K562 (cell line): ENCODE data around the gene FLCN. TPM values are rescaled to one million over a fixed set of nuclear protein-coding genes. Genes with fewer than 3 reads are reported as not detected.

Experiments
- ATAC-seq: fragments of 200-7000 bp; cut with Tn5 transposase; 3 replicates; pipeline ENCODE4 v1.9.1; 2020; ENCODE audit warnings: moderate library complexity
- BruUV-seq: library from RNA; stranded (reverse); fragments of 400-500 nt; replicated peaks from 2 replicates; lab custom pipeline; 2021; lab: Mats Ljungman, UMichigan
- CTCF ChIA-PET: fragments of 300-600 bp; formaldehyde crosslinking; extraction: SDS; loops from one replicate; lab custom pipeline; 2021; ENCODE audit warnings: low intra/inter-chr PET ratio; lab: Yijun Ruan, JAX
- POLR2A ChIA-PET: fragments of 300-600, 350-650 bp; sonication (Branson Sonifier 250); formaldehyde crosslinking; extraction: SDS; loops from one replicate; lab custom pipeline; 2021; ENCODE audit warnings: antibody characterized with exemption, inconsistent platforms; lab: Yijun Ruan, JAX
- DNase-seq, 4 experiments: peaks; one replicate each; pipeline versions ENCODE4 v3.0.0 to v3.0.0-alpha.2; 2011 to 2018; ENCODE audit warnings: low spot score in 3 of 4, mixed read lengths in 3 of 4; ENCODE audit errors: extremely low read depth in 1 of 4
- FAIRE-seq: peaks from 2 replicates; lab custom pipeline; 2011; peaks lifted over from hg19 to GRCh38; lab: Jason Lieb, UNC
- H2AFZ ChIP-seq: 2 replicates; pipeline ENCODE4 v1.6.0; 2011; ENCODE audit warnings: low read depth, low read length, control low read depth, inconsistent platforms
- H3K27ac ChIP-seq: fragments of 200-600 bp; 3 replicates; pipeline ENCODE4 v1.8.0; 2011; ENCODE audit warnings: low read depth, mild to moderate bottlenecking, control low read depth, inconsistent platforms, low read length, moderate library complexity, mixed read lengths; ENCODE audit errors: extremely low read depth
- H3K27me3 ChIP-seq, 2 experiments: fragments of 300-600 bp in 1 of 2; 2 replicates in 1 of 2; 3 replicates in 1 of 2; pipeline versions ENCODE4 v1.6.0 to v1.8.0; 2011; ENCODE audit warnings: inconsistent platforms in 2 of 2, low read length in 2 of 2, mild to moderate bottlenecking in 1 of 2, mixed read lengths in 1 of 2, moderate library complexity in 1 of 2; ENCODE audit not compliant: control insufficient read depth in 2 of 2, insufficient read depth in 2 of 2
- H3K36me3 ChIP-seq: fragments of 300-600 bp; 3 replicates; pipeline ENCODE4 v1.8.0; 2011; ENCODE audit warnings: mild to moderate bottlenecking, low read length, inconsistent platforms; ENCODE audit not compliant: control insufficient read depth, insufficient read depth
- H3K4me1 ChIP-seq, 2 experiments: fragments of 200-600 bp in 1 of 2; replicated peaks in 1 of 2; 2 replicates in 1 of 2; 3 replicates in 1 of 2; pipeline versions ENCODE4 v1.5.1 to v1.8.0; 2011; ENCODE audit warnings: inconsistent platforms in 2 of 2, low read length in 2 of 2, mild to moderate bottlenecking in 1 of 2, mixed read lengths in 1 of 2, moderate library complexity in 1 of 2; ENCODE audit not compliant: control insufficient read depth in 2 of 2, insufficient read depth in 2 of 2
- H3K4me2 ChIP-seq: 2 replicates; pipeline ENCODE4 v1.6.1; 2011; ENCODE audit warnings: low read length, control low read depth, inconsistent platforms, mixed read lengths; ENCODE audit not compliant: insufficient read depth
- H3K4me3 ChIP-seq: fragments of 200-600 bp; sonication (generic), shearing (Covaris generic); 2 replicates; pipeline ENCODE4 v1.5.1; 2016; ENCODE audit warnings: control low read depth, inconsistent platforms
- H3K79me2 ChIP-seq: fragments of 200-600 bp; 3 replicates; pipeline ENCODE4 v1.8.0; 2011; ENCODE audit warnings: low read length, inconsistent platforms; ENCODE audit not compliant: control insufficient read depth, insufficient read depth
- H3K9ac ChIP-seq, 2 experiments: 2 replicates each; pipeline versions ENCODE4 v1.6.0 to v1.6.1; 2011; ENCODE audit warnings: low read depth in 2 of 2, low read length in 2 of 2, control low read depth in 1 of 2, inconsistent platforms in 1 of 2, mild to moderate bottlenecking in 1 of 2, mixed read lengths in 1 of 2; ENCODE audit not compliant: insufficient read depth in 1 of 2
- H3K9me1 ChIP-seq: one replicate; pipeline ENCODE4 v1.6.0; 2011; ENCODE audit warnings: inconsistent platforms, mild to moderate bottlenecking, low read length, moderate library complexity; ENCODE audit not compliant: control insufficient read depth, insufficient read depth
- H3K9me3 ChIP-seq: replicated peaks from 2 replicates; pipeline ENCODE4 v1.5.1; 2011; ENCODE audit warnings: low read depth, low read length, inconsistent platforms; ENCODE audit not compliant: control insufficient read depth, insufficient read depth
- H4K20me1 ChIP-seq: replicated peaks from 2 replicates; pipeline ENCODE4 v1.6.1; 2011; ENCODE audit warnings: low read length, inconsistent platforms, mixed read lengths; ENCODE audit not compliant: control insufficient read depth, insufficient read depth
- ARID3B ChIP-seq: fragments of 250-450 bp; sonication (Bioruptor Pico); IDR thresholded peaks from 2 replicates; pipeline ENCODE4 v1.4.0; 2020; ENCODE audit warnings: borderline replicate concordance
- MEF2D ChIP-seq: conservative IDR thresholded peaks from 2 replicates; pipeline ENCODE4 v1.6.1; 2016; ENCODE audit warnings: low read depth, missing genetic modification characterization, missing compliant biosample characterization
- MXI1 ChIP-seq: IDR thresholded peaks from 2 replicates; pipeline ENCODE4 v1.6.1; 2011; ENCODE audit warnings: low read depth, mild to moderate bottlenecking, improper control_type of control experiment, low read length
- POLR2H ChIP-seq: IDR thresholded peaks from 2 replicates; pipeline ENCODE4 v1.6.1; 2016; ENCODE audit warnings: missing genetic modification characterization, low read depth, mild to moderate bottlenecking, control low read depth, missing compliant biosample characterization, moderate library complexity
- RBBP5 ChIP-seq: fragments of 200-600 bp; sonication (generic); IDR thresholded peaks from 2 replicates; pipeline ENCODE4 v1.6.1; 2012; ENCODE audit warnings: borderline replicate concordance, mild to moderate bottlenecking, low read length, control low read depth, inconsistent platforms; ENCODE audit not compliant: insufficient read depth, poor library complexity, severe bottlenecking
- TGIF2 ChIP-seq: sonication (generic); formaldehyde crosslinking; IDR thresholded peaks from 2 replicates; pipeline ENCODE4 v1.8.1; 2022; ENCODE audit warnings: mild to moderate bottlenecking, missing genetic modification reagents, moderate library complexity
- TSHZ1 ChIP-seq: fragments of 250-450 bp; sonication (Bioruptor Pico); IDR thresholded peaks from 2 replicates; pipeline ENCODE4 v1.4.0; 2020; ENCODE audit warnings: mild to moderate bottlenecking, moderate library complexity
- ZBTB12 ChIP-seq: fragments of 250-450 bp; sonication (Bioruptor Pico); IDR thresholded peaks from 2 replicates; pipeline ENCODE4 v1.4.0; 2020
- ZNF24 ChIP-seq: fragments of 450-650 bp; IDR thresholded peaks from 2 replicates; pipeline ENCODE4 v1.6.1; 2016
- WGBS: fragments of 100-300 bp; shearing (Covaris generic); methylation state at CpG from one replicate; pipeline ENCODE4 v1.1.6; 2016; ENCODE audit warnings: low coverage, mixed read lengths; ENCODE audit not compliant: insufficient coverage; ENCODE audit errors: missing lambda C conversion rate; 5-methylcytosine and 5-hydroxymethylcytosine counted together
- in situ Hi-C: fragments of 300-500 bp; cut with MboI; formaldehyde crosslinking; loops from 4 replicates; pipeline ENCODE4 v1.15.0; 2018; ENCODE audit warnings: inconsistent platforms, mixed read lengths
- intact Hi-C: fragments of 100-400 bp; cut with micrococcal nuclease; formaldehyde crosslinking; loops from 2 replicates; pipeline ENCODE4 v1.14.2; 2022
- polyA plus RNA-seq, 8 experiments: library from polyadenylated mRNA; depleted of rRNA in 4 of 8; stranded (reverse) in 5 of 8; unstranded in 3 of 8; fragments of >200 nt; fragmentation: Nextera tagmentation in 2 of 8; fragmentation: Illumina TruSeq in 1 of 8; extraction: Ambion mirVana in 2 of 8; extraction: Trizol in 1 of 8; gene quantifications; 2 replicates each; pipeline versions ENCODE4 v1.2.1 to v1.2.3, GENCODE V29; 2011 to 2014; ENCODE audit warnings: inconsistent platforms in 1 of 8, missing spikeins in 1 of 8
- total RNA-seq, 7 experiments: library from RNA; depleted of rRNA in 6 of 7; stranded (reverse); fragments of >200 nt in 6 of 7; fragmentation: Illumina TruSeq in 2 of 7; extraction: Trizol in 2 of 7; gene quantifications; 2 replicates each; pipeline versions ENCODE4 v1.2.1 to v1.2.3, GENCODE V29; 2011 to 2021; ENCODE audit warnings: low replicate concordance in 1 of 7
- TF ChIP-seq, protein P1 (sequence below): fragments of 250-450 bp; sonication (Bioruptor Pico); IDR thresholded peaks from 2 replicates; pipeline ENCODE4 v1.5.0; 2021; ENCODE audit warnings: mild to moderate bottlenecking, moderate library complexity

The FLCN gene
- total and polyA plus RNA-seq, 9 of the 15 experiments (the other 6 are each of a cell fraction or from before 2014, with no cell fraction given): 1.6 to 33.5 (median 10.9) TPM

DNA sequence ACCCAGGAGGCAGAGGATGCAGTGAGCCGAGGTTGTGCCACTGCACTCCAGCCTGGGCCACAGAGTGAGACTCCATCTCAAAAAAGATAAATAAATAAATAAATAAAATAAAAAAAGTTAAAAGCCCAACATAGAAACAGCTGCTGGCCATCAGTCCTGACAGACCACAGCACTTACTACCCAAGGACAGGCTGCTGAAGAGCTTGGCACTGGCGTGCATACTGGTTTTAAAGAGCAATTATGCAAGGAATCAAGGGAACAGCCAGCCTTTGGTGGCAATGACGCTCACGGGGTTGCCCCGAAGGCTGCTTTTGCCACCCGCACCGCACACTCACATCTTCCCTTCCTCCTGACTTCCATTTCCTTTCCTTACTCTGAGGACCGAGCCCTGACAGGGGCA, 35.1 kb downstream of the FLCN start:
- TF ChIP-seq POLR2H (tag) (no peak), TSHZ1 (CRISPR knock-in tag) (no peak), RBBP5 (no peak), MEF2D (tag) (no peak), TGIF2 (CRISPR knock-in tag) (no peak), ZBTB12 (CRISPR knock-in tag) (no peak), ZNF24 (no peak), MXI1 (no peak), ARID3B (CRISPR knock-in tag) (no peak)
- TF ChIP-seq, protein P1, sequence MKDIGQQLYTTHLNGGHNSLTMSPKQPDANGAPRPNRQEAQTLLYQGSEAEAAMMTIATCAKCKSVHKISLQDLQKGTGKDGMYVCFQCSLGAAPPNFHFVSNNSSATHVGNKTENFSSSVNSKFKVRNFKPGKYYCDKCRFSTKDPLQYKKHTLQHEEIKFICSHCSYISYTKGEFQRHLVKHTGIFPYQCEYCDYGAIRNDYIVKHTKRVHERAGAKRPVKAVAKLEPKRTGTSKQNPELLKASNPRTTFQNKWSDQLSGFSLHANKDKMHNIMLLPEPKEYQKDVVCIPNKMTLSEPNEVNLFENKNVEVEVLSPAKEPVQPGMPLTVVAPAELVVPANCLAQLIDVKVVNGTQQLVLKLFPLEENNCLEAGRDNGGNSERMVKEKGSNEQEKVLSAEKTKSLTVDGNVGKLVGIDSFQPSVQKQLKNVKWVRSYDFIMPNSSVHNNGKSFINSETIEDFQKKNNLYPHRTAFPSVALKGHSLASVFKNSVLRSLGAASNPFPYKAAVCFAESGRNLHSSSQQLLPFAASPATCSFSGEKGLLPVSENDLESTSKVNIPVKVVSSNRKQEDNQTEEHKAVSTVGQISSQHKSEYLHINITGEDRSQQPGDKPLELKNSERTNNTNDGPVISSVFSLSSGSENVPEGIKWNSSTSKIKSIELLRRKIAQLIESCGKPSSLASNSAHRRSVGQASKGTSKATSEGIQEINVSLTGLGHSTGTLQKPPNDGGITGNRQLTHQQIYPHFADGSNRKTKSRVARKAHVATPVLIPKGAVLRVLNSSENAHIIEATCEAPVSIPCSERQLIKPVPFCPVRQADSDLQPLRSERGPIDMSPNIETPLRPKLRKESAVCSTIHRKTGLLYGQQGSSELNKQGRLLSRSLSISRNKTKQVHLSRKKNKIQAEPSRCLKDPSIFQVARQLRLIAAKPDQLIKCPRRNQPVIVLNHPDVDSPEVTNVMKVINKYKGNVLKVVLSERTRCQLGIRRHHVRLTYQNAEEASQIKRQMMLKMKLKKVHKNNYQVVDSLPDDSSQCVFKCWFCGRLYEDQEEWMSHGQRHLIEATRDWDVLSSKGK (CRISPR knock-in tag): no peak
- Histone ChIP-seq H4K20me1 (no peaks in the 10 kb centered on the region), H3K36me3 (peaks cover 48% of the 10 kb centered on the region; the same call in 2 of the 3 replicates), H3K9me1 (no peaks in the 10 kb centered on the region), H3K79me2 (peaks cover 47% of the 10 kb centered on the region), H3K27ac (no peak overlapping the region; the same call in 2 of the 3 replicates), H3K9ac (peak overlapping the region in 1 of 2 experiments; percentile 78; a peak in 1 of 4 replicates), H3K4me2 (no peak overlapping the region), H3K9me3 (no peaks in the 10 kb centered on the region), H3K4me3 (no peak overlapping the region), H3K4me1 (peaks cover 10 to 36% of the 10 kb centered on the region in 2 experiments; a peak in 4 of 5 replicates), H3K27me3 (no peaks in the 10 kb centered on the region), H2AFZ (no peak overlapping the region)
- POLR2A ChIA-PET: interaction anchor here (2.1 kb wide), 1 partner anchor 10 kb away, joined by 5 read pairs; no protein-coding TSS in a partner anchor
- FAIRE-seq (no peak), DNase-seq (no peak), ATAC-seq (no peak)
- CTCF ChIA-PET: interaction anchor here (0.7 kb wide), 1 partner anchor 97 kb away, joined by 3 read pairs; no protein-coding TSS in a partner anchor
- in situ Hi-C loops: no loop called here
- 90% methylated on average over 5 of the region's 8 CpGs for WGBS
- BruUV-seq: no TSS peak
- intact Hi-C loops: no loop called here
